Lung (tissue), 12 donors: ENCODE measurements around the gene MELTF. TPM values are rescaled to one million over a fixed set of nuclear protein-coding genes. Genes with fewer than 3 reads are reported as not detected.

Experiments used
- ATAC-seq: fragments of 200-7000 bp; cut with Tn5 transposase; one replicate; pipeline ENCODE4 v1.9.1; 2020; ENCODE audit warnings: moderate number of reproducible peaks; ENCODE audit not compliant: insufficient read depth, low FRiP score
- DNase-seq, 3 donors: peaks; one replicate each; pipeline ENCODE4 v3.0.0-alpha.2; 2013 to 2017
- H3K27ac ChIP-seq, 2 donors: one replicate each; pipeline ENCODE4 v1.5.1; 2013; ENCODE audit warnings: mild to moderate bottlenecking in 2 of 2, moderate library complexity in 2 of 2, control low read depth in 1 of 2, inconsistent platforms in 1 of 2, low read depth in 1 of 2, low read length in 1 of 2
- H3K27me3 ChIP-seq, 3 donors: one replicate each; pipeline ENCODE4 v1.5.1; 2013; ENCODE audit warnings: low read length in 2 of 3; ENCODE audit not compliant: control insufficient read depth in 3 of 3, insufficient read depth in 3 of 3
- H3K36me3 ChIP-seq, 4 donors: one replicate each; pipeline ENCODE4 v1.5.1; 2013; ENCODE audit warnings: low read length in 4 of 4, mild to moderate bottlenecking in 1 of 4, moderate library complexity in 1 of 4; ENCODE audit not compliant: control insufficient read depth in 4 of 4, insufficient read depth in 4 of 4
- H3K4me1 ChIP-seq, 5 donors: one replicate each; pipeline ENCODE4 v1.5.1; 2013; ENCODE audit warnings: low read length in 5 of 5, mild to moderate bottlenecking in 2 of 5, moderate library complexity in 1 of 5; ENCODE audit not compliant: control insufficient read depth in 5 of 5, insufficient read depth in 5 of 5
- H3K4me3 ChIP-seq: one replicate; pipeline ENCODE4 v1.5.1; 2013; ENCODE audit warnings: mild to moderate bottlenecking, control low read depth, moderate library complexity
- H3K9ac ChIP-seq, 2 donors: one replicate each; pipeline ENCODE4 v1.5.1; 2013; ENCODE audit warnings: low read length in 2 of 2, control low read depth in 1 of 2; ENCODE audit not compliant: insufficient read depth in 1 of 2
- H3K9me3 ChIP-seq, 4 donors: one replicate each; pipeline ENCODE4 v1.5.1; 2013; ENCODE audit warnings: low read length in 3 of 4, mild to moderate bottlenecking in 1 of 4, moderate library complexity in 1 of 4; ENCODE audit not compliant: control insufficient read depth in 4 of 4, insufficient read depth in 3 of 4
- WGBS, 2 donors: extraction: QIAGEN DNeasy Blood & Tissue Kit; methylation state at CpG; one replicate each; pipeline ENCODE4 v1.1.7; 2013; 5-methylcytosine and 5-hydroxymethylcytosine counted together
- polyA plus RNA-seq, 2 donors: library from polyadenylated mRNA; stranded (reverse); fragments of 200-250 nt; gene quantifications; one replicate each; pipeline ENCODE4 v1.2.1, GENCODE V29; 2013
- total RNA-seq, 2 donors: library from RNA; depleted of rRNA in 1 of 2; stranded (reverse); fragments of >200 nt in 1 of 2; gene quantifications; one replicate each; pipeline ENCODE4 v1.2.1, GENCODE V29; 2014 to 2021
- TF ChIP-seq, protein P1 (sequence below): IDR thresholded peaks from 2 replicates; pipeline ENCODE4 v1.5.1; 2012; ENCODE audit warnings: mild to moderate bottlenecking; ENCODE audit errors: control extremely low read depth, extremely low read depth
- donor health status: control.
- donor health status: control.
- donor health status: Bipolar disorder and iron deficiency.
- donor health status: healthy.
- donor health status: DM: yes; HTN: yes; CAD: no.

The MELTF gene
- total and polyA plus RNA-seq, 4 donors: 2.6 to 10.6 (median 3.9) TPM

DNA sequence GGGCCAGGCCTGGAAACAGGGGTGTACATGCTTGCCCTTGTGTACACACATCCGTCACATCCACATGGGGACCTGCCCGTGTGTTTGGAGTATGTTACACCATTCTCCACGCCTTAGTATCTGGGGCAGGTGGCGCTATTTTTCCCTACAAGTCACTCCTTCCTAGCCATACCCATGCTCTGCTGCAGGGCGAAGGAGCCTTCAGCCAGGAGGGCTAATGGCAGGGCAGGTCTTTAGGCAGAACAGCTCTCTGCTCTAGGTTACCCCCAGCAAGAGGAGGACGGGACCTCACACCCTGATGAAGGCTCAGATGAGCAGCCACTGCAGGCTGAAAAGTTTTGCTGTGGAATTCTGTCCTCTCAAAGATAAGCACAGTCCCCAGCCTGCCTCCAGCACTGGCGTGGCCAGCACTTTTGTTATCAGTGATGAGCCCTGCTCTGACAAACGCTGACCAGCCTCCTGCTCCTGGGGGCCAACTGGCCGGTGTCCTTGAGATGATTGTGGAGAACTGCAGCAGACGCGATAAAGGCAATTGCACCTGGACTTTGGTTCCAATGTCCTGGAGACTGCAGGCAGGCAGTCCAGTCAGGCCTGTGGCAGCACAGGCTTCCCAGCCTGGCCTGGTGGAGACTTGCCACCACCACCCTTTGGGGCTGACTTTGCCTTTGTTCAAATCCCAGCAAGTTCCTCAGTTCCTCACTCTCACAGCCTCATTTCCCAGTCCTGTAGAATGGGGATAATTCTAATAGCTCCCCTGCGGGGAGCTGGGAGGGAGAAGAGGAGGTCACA is 41.2 kb downstream of the MELTF start:
- no peaks in the 10 kb centered on the region for H3K36me3 ChIP-seq
- 66 to 73% methylated on average over 12 of the region's 12 CpGs for WGBS, 2 donors
- H3K27me3 ChIP-seq: no peaks in the 10 kb centered on the region
- H3K4me3 ChIP-seq: no peak overlapping the region
- H3K9ac ChIP-seq: no peak overlapping the region
- TF ChIP-seq, protein P1, sequence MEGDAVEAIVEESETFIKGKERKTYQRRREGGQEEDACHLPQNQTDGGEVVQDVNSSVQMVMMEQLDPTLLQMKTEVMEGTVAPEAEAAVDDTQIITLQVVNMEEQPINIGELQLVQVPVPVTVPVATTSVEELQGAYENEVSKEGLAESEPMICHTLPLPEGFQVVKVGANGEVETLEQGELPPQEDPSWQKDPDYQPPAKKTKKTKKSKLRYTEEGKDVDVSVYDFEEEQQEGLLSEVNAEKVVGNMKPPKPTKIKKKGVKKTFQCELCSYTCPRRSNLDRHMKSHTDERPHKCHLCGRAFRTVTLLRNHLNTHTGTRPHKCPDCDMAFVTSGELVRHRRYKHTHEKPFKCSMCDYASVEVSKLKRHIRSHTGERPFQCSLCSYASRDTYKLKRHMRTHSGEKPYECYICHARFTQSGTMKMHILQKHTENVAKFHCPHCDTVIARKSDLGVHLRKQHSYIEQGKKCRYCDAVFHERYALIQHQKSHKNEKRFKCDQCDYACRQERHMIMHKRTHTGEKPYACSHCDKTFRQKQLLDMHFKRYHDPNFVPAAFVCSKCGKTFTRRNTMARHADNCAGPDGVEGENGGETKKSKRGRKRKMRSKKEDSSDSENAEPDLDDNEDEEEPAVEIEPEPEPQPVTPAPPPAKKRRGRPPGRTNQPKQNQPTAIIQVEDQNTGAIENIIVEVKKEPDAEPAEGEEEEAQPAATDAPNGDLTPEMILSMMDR: no peak
- no peaks in the 10 kb centered on the region for H3K4me1 ChIP-seq
- H3K27ac ChIP-seq: no peak overlapping the region
- no peak for ATAC-seq
- peaks cover 0 to 2% (median under 1%) of the 10 kb centered on the region in 4 donors for H3K9me3 ChIP-seq
- peak in 1 of 3 donors; percentile 13 for DNase-seq

DNA sequence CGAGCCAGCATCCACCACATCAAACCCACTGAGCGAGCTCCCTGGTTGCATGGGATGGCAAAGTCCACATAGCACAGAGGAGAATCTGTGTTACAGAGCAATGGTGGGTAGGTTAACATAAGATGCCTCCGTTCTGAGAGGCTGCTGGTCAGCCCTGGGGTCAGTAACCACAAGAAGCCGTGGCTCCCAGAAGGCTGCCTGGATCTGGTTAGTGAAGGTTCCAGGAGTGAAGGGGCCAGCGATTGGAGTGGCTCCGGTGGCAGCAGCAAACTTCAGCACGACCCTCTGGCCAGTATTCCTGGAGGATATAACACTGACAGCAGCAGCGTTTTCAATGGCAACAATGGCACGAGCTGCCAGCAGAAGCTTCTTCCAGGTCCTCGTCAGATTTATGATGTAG is 42.6 kb downstream of the MELTF start:
- DNase-seq (no peak), ATAC-seq (no peak)
- no peaks in the 10 kb centered on the region for H3K4me1 ChIP-seq
- no peak overlapping the region for H3K4me3 ChIP-seq
- H3K9ac ChIP-seq: no peak overlapping the region
- H3K36me3 ChIP-seq: no peaks in the 10 kb centered on the region
- TF ChIP-seq, protein P1: no peak
- WGBS, 2 donors: 85 to 91% methylated on average over 10 of the region's 10 CpGs
- H3K27ac ChIP-seq: no peak overlapping the region
- H3K9me3 ChIP-seq: peaks cover 0 to 6% (median 2%) of the 10 kb centered on the region in 4 donors
- no peaks in the 10 kb centered on the region for H3K27me3 ChIP-seq

DNA sequence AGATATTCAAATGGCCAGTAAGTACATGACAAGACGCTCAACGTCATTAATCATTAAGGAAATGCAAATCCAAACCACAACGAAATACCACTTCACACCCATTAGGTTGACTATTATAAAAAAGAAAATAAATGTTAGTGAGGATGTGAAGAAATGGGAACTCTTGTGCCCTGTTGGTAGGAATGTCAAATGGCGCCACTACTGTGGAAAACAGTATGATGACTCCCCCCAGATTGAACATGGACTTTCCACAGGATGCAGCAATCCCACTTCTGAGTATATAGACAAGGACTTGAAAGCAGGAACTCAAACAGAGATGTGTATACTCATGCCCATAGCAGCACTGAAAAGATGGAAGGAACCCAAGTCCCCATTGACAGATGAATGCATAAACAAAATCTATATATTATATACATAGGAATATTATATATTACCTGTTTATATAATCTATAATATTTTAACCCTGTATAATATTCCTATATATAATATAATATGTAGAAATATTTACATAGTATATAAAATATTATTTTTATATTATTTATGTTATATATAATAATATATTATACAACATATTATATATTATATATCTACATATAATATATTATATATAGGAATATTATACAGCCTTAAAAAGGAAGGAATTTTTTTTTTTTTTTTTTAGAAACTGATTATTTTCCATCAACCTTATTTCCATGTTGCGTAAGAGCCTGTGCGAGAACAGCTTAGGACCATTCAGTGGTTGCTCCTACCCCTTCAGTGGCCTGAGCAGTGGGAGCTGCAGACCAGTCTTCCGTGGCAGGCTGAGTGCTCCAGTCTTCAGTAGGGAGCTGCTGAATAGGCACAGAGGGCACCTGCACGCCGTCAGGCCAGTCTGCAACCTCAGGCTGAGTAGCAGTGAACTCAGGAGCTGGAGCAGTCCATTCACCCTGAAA is 43.4 kb downstream of the MELTF start:
- Histone ChIP-seq H3K4me3 (no peak overlapping the region), H3K9me3 (peaks cover 0 to 6% (median 2%) of the 10 kb centered on the region in 4 donors), H3K4me1 (no peaks in the 10 kb centered on the region), H3K36me3 (no peaks in the 10 kb centered on the region), H3K9ac (no peak overlapping the region), H3K27me3 (no peaks in the 10 kb centered on the region), H3K27ac (no peak overlapping the region)
- 89 to 91% methylated on average over 9 of the region's 9 CpGs for WGBS, 2 donors
- ATAC-seq (no peak), DNase-seq (peak in 1 of 3 donors; percentile 1)
- TF ChIP-seq, protein P1: no peak
